Measurements from ENCODE around the gene INAFM2. TPM values are rescaled to one million over a fixed set of nuclear protein-coding genes. Genes with fewer than 3 reads are reported as not detected.

INAFM2 gene
- total RNA-seq, 2 experiments from 2014 or later: 3.3 to 4.4 TPM

DNA sequence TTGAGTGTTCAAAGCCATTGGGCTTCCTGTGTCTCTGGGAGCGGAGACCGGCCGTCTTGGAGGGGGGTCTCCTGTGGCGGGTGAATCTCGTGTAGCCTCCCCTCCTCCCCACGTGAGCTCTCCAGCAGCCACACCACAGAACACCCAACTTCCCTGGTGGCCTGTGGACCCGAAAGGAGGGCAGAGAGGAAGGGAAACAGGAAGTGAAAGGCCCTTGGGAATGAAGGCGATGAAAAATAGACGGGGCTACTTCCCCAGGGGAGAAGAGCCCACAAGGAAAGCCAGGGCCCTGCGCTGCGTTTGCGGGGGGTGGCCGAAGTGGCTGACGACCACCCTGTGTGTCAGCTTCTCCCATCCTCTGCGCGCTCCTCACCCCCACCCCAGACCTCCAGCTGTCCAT lies 46.0 kb upstream of the INAFM2 start:
- Histone ChIP-seq H2AFZ (ENCODE audit: low read length) (no peak overlapping the region), H3K36me3 (ENCODE audit: insufficient read depth, low read length) (no peaks in the 10 kb centered on the region; the same call in 1 of the 2 replicates), H3K4me2 (ENCODE audit: low read length) (peak overlapping the region; percentile 55), H4K20me1 (ENCODE audit: insufficient read depth, low read length) (no peaks in the 10 kb centered on the region), H3K9me2 (ENCODE audit: insufficient read depth, low read length) (no peaks in the 10 kb centered on the region), H3K4me3 (ENCODE audit: low read depth, low read length, poor library complexity, severe bottlenecking) (no peak overlapping the region), H3K4me1 (ENCODE audit: insufficient read depth, low read length, poor library complexity, severe bottlenecking) (peaks cover 13% of the 10 kb centered on the region), H3K9me3 (ENCODE audit: low read length) (no peaks in the 10 kb centered on the region), H3K27ac (ENCODE audit: low read depth, low read length, poor library complexity, severe bottlenecking) (no peak overlapping the region), H3K79me2 (ENCODE audit: insufficient read depth, low read depth, low read length) (no peaks in the 10 kb centered on the region)
- intact Hi-C loops (cut with micrococcal nuclease; ENCODE audit: unreplicated experiment): no loop called here
- DNase-seq (ENCODE audit: low spot score): peak; percentile 20
- ChIA-PET POLR2A (no interaction called here), CTCF (ENCODE audit: unreplicated experiment) (no interaction called here)
- TF ChIP-seq CTCF (conservative IDR thresholded peaks at IDR 0.05; ENCODE audit: low read length) (no peak), EZH2phosphoT487 (IDR thresholded peaks at IDR 0.05; ENCODE audit: borderline replicate concordance, low read depth, low read length) (no peak)
- BruUV-seq (replicated peaks): no TSS peak

GRCh38 chr15:40278026-40278425 lies 45.5 kb upstream of the INAFM2 start:
- Histone ChIP-seq H4K20me1 (ENCODE audit: insufficient read depth, low read length) (no peaks in the 10 kb centered on the region), H3K36me3 (ENCODE audit: insufficient read depth, low read length) (no peaks in the 10 kb centered on the region; the same call in 1 of the 2 replicates), H3K9me2 (ENCODE audit: insufficient read depth, low read length) (no peaks in the 10 kb centered on the region), H3K4me3 (ENCODE audit: low read depth, low read length, poor library complexity, severe bottlenecking) (no peak overlapping the region), H3K4me2 (ENCODE audit: low read length) (peak overlapping the region; percentile 55; the same call in 1 of the 2 replicates), H2AFZ (ENCODE audit: low read length) (no peak overlapping the region), H3K9me3 (ENCODE audit: low read length) (no peaks in the 10 kb centered on the region), H3K79me2 (ENCODE audit: insufficient read depth, low read depth, low read length) (no peaks in the 10 kb centered on the region), H3K27ac (ENCODE audit: low read depth, low read length, poor library complexity, severe bottlenecking) (no peak overlapping the region), H3K4me1 (ENCODE audit: insufficient read depth, low read length, poor library complexity, severe bottlenecking) (peaks cover 13% of the 10 kb centered on the region)
- ChIA-PET POLR2A (no interaction called here), CTCF (ENCODE audit: unreplicated experiment) (no interaction called here)
- TF ChIP-seq EZH2phosphoT487 (IDR thresholded peaks at IDR 0.05; ENCODE audit: borderline replicate concordance, low read depth, low read length): no peak
- TF ChIP-seq CTCF (conservative IDR thresholded peaks at IDR 0.05; ENCODE audit: low read length): no peak
- intact Hi-C loops (cut with micrococcal nuclease; ENCODE audit: unreplicated experiment): no loop called here
- no peak for DNase-seq (ENCODE audit: low spot score)
- BruUV-seq (replicated peaks): no TSS peak

DNA sequence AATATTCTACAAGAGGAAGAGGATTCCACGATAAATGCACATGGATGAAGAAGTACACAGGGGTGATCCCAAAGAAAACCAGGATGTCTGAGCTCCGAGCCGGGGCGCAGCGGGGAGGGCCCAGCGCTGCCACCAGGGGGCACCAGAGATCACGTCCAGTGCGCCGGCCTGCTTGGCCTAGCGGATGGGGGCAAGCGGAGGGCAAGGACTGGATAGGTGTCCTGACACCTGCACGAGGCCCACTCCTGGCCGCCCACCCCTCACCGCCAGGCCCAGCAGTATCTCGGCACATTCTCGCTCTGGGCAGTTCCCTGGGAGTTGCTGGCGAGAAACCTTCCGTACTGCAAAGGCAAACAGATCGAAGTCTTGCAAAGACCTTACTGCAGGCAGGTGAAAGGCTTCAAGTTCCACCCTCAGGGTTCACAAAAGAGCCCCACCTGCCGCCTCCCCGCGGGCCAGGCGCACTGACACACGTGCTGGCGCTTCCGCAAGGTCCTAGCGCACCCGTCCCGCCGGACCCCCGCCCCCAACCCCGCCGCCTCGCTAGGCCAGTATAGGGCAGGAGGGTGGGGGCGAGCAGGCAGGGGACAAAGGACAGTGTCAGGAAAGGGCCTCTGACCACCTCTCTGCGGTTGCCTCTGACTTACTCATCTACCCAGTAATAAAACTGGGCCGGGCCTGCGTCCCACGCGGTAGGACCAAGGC lies 43.9 kb upstream of the INAFM2 start:
- Histone ChIP-seq H3K27ac (ENCODE audit: low read depth, low read length, poor library complexity, severe bottlenecking) (no peak overlapping the region), H3K4me2 (ENCODE audit: low read length) (no peak overlapping the region), H3K36me3 (ENCODE audit: insufficient read depth, low read length) (no peaks in the 10 kb centered on the region; the same call in 1 of the 2 replicates), H2AFZ (ENCODE audit: low read length) (no peak overlapping the region), H3K79me2 (ENCODE audit: insufficient read depth, low read depth, low read length) (no peaks in the 10 kb centered on the region), H3K9me3 (ENCODE audit: low read length) (no peaks in the 10 kb centered on the region), H3K9me2 (ENCODE audit: insufficient read depth, low read length) (no peaks in the 10 kb centered on the region), H3K4me3 (ENCODE audit: low read depth, low read length, poor library complexity, severe bottlenecking) (no peak overlapping the region), H3K4me1 (ENCODE audit: insufficient read depth, low read length, poor library complexity, severe bottlenecking) (peaks cover 13% of the 10 kb centered on the region), H4K20me1 (ENCODE audit: insufficient read depth, low read length) (no peaks in the 10 kb centered on the region)
- intact Hi-C loops (cut with micrococcal nuclease; ENCODE audit: unreplicated experiment): loop anchor here (1.0 kb wide), 2 partner anchors 31 to 59 kb away; no protein-coding TSS in a partner anchor
- ChIA-PET CTCF (ENCODE audit: unreplicated experiment) (interaction anchor here (0.5 to 1.3 kb wide), 6 partner anchors 30 to 232 kb away, joined by 3 to 4 read pairs (median 3); no protein-coding TSS in a partner anchor), POLR2A (interaction anchor here (1.0 kb wide), 1 partner anchor 31 kb away, joined by 3 read pairs; no protein-coding TSS in a partner anchor)
- no TSS peak for BruUV-seq (replicated peaks)
- peak; percentile 52 for DNase-seq (ENCODE audit: low spot score)
- TF ChIP-seq CTCF (conservative IDR thresholded peaks at IDR 0.05; ENCODE audit: low read length): peak; percentile 99
- TF ChIP-seq EZH2phosphoT487 (IDR thresholded peaks at IDR 0.05; ENCODE audit: borderline replicate concordance, low read depth, low read length): no peak

Measured in OCI-LY7 (cell line).